ENCODE measurements around the gene VAV2. TPM values are rescaled to one million over a fixed set of nuclear protein-coding genes. Genes with fewer than 3 reads are reported as not detected.
A peak's percentile ranks its signal among the peaks of the same experiment; 100 is the strongest.

VAV2 gene
- polyA plus RNA-seq, 4 donors: 26.7 to 45.7 (median 36.2) TPM

DNA sequence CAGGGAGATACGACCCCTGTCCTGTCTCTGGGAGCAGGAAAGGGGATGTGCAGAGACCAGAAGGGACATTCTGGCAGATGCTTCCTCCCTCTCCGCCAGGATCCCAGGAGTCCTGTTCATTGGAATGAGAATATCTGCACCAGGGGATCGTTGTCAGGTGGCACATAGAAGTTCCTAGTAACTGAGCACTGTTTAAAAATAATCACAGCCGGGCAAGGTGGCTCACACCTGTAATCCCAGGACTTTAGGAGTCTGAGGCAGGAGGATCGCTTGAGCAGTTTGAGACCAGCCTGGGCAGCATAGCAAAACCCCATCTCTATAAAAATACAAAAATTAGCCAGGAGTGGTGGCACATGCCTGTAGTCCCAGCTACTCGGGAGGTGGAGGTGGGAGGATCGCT, 266.2 kb downstream of the VAV2 start:
- DNase-seq: no peak
- Histone ChIP-seq H3K36me3 (ENCODE audit: control insufficient read depth in 3 of 3, insufficient read depth in 2 of 3, low read depth in 1 of 3, low read length in 3 of 3) (no peaks in the 10 kb centered on the region), H3K27me3 (ENCODE audit: control insufficient read depth in 3 of 3, insufficient read depth in 3 of 3, low read length in 3 of 3) (peaks cover 0 to 3% (median 0%) of the 10 kb centered on the region in 3 donors), H3K4me1 (ENCODE audit: control insufficient read depth in 3 of 3, insufficient read depth in 2 of 3, low read depth in 1 of 3, low read length in 2 of 3) (no peaks in the 10 kb centered on the region), H3K4me3 (ENCODE audit: low read depth in 1 of 3, low read length in 3 of 3) (no peak overlapping the region), H3K9me3 (ENCODE audit: control insufficient read depth in 2 of 2, insufficient read depth in 1 of 2, low read depth in 1 of 2, low read length in 1 of 2) (no peaks in the 10 kb centered on the region), H3K27ac (ENCODE audit: low read depth in 1 of 3, low read length in 2 of 3) (no peak overlapping the region)
- WGBS, 3 donors: 65 to 79% (median 66%) methylated on average over 7 of the region's 7 CpGs
- FAIRE-seq: no peak

DNA sequence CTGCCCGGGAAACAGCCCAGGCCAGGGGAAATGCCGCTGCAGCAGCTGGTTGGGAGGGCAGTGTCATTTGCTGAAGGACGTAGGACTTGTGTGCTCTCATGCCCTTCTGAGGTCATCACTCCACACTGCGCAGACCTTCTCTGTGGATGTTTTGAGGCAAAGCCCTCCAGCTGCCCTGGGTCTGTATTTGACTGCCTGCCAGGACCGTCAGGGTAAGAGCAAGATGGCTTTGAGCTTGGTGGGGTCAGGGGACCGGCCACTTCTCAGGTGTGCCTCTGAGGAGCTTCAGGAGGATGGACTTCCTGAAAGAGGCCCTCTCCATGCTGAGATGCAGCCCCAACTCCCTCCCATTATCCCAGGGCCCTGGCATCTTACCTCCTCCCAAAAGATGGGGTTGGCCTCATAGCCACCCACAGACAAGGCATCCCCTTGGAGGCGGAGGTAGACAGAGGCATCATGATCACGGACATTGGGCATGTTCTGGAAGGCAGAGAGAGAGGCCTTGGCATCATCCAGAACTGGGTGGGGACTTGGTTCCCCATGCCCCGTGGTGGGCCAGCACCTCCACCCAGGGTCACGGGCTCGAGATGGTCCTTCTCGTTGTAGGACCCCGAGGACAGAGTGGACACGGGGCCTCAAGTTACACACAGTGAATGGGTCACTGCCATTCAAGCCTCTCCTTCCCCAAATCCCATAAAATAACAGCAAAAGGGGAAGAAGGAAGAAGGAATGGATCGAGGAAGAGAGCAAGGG, 273.4 kb downstream of the VAV2 start:
- Histone ChIP-seq H3K27me3 (ENCODE audit: control insufficient read depth in 3 of 3, insufficient read depth in 3 of 3, low read length in 3 of 3) (no peaks in the 10 kb centered on the region), H3K27ac (ENCODE audit: low read depth in 1 of 3, low read length in 2 of 3) (no peak overlapping the region), H3K36me3 (ENCODE audit: control insufficient read depth in 3 of 3, insufficient read depth in 2 of 3, low read depth in 1 of 3, low read length in 3 of 3) (no peaks in the 10 kb centered on the region), H3K4me3 (ENCODE audit: low read depth in 1 of 3, low read length in 3 of 3) (no peak overlapping the region), H3K9me3 (ENCODE audit: control insufficient read depth in 2 of 2, insufficient read depth in 1 of 2, low read depth in 1 of 2, low read length in 1 of 2) (peaks cover 0 to 2% of the 10 kb centered on the region in 2 donors), H3K4me1 (ENCODE audit: control insufficient read depth in 3 of 3, insufficient read depth in 2 of 3, low read depth in 1 of 3, low read length in 2 of 3) (peaks cover 0 to 30% (median 0%) of the 10 kb centered on the region in 3 donors)
- WGBS, 3 donors: 86 to 91% (median 89%) methylated on average over 15 of the region's 15 CpGs
- DNase-seq (no peak), FAIRE-seq (no peak)

DNA sequence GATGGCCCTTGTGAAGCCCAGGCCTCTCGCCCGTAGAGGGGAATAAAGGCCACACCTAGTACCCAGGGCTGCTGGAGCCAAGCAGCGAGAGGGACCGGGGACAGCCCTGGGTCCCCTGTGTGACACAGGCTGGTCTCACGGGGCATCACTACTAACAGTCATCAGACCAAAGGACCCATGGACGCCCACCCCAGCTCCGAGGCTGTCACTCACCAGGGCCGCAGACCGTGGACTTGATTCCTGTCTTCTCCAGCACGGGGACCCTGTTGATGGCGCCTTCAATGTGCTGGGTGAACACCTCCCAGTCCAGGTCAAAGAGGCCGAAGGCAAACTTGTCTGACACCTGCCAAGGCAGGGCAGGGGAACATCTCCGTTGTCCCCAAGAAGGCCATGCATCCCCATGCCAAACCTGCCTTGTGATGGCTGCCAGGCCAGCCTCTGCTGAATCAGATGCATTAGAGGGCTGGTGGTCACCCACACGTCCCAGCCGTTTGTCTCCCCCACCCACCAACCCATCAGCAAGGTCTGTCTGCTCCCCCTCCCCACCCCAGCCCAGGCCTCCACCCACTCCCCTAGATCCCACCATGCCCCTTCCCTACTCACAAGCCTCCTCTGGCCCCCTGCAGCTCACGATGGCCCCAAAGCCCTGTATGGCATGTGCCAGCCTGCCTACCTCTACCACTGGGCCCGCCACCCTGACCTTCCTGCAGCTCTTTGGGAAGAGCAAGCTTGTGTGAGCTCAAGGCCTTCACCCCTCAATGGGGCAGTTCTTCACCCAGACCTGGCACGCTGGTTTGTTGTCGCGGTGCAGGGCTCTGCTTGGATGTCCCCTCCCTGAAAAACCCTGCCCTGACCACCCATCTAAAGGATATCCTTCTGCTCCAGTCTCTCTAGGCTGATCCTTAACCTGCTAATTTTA, 274.8 kb downstream of the VAV2 start:
- H3K36me3 ChIP-seq (ENCODE audit: control insufficient read depth in 3 of 3, insufficient read depth in 2 of 3, low read depth in 1 of 3, low read length in 3 of 3): no peaks in the 10 kb centered on the region
- no peaks in the 10 kb centered on the region for H3K27me3 ChIP-seq (ENCODE audit: control insufficient read depth in 3 of 3, insufficient read depth in 3 of 3, low read length in 3 of 3)
- H3K4me1 ChIP-seq (ENCODE audit: control insufficient read depth in 3 of 3, insufficient read depth in 2 of 3, low read depth in 1 of 3, low read length in 2 of 3): peaks cover 0 to 37% (median 0%) of the 10 kb centered on the region in 3 donors
- FAIRE-seq: no peak
- no peak overlapping the region for H3K27ac ChIP-seq (ENCODE audit: low read depth in 1 of 3, low read length in 2 of 3)
- 87 to 91% (median 88%) methylated on average over 19 to 20 of the region's 20 CpGs for WGBS, 3 donors
- no peak for DNase-seq
- H3K9me3 ChIP-seq (ENCODE audit: control insufficient read depth in 2 of 2, insufficient read depth in 1 of 2, low read depth in 1 of 2, low read length in 1 of 2): peaks cover 0 to 2% of the 10 kb centered on the region in 2 donors
- H3K4me3 ChIP-seq (ENCODE audit: low read depth in 1 of 3, low read length in 3 of 3): no peak overlapping the region

DNA sequence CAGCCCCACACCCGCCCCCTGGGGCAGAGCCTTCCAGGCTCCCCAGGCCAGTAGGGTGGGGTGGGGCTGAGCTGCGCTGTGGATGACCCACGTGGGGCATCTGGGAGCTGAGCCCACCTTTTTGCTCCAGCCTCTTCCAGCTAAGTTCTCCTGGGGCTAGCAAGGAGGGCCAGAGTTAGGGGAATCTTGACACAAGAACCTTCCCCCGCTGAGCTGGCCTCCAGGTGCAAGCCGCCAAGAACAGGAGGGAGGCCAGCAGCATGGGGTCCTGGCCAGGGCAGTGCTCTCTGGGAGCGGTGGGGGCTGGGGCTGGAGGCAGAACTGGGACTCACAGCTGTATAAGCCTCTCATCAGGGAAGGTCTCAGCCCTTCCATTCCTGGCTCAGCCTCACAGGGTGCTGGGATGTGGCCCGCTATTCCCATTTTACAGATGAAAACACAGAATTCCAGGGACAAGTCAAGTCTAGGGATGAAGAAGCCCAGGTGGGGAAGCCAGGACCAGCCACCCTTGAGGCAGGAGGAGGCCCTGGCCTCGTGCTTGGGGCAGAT, 275.5 kb downstream of the VAV2 start:
- no peak overlapping the region for H3K27ac ChIP-seq (ENCODE audit: low read depth in 1 of 3, low read length in 2 of 3)
- peaks cover 0 to 2% of the 10 kb centered on the region in 2 donors for H3K9me3 ChIP-seq (ENCODE audit: control insufficient read depth in 2 of 2, insufficient read depth in 1 of 2, low read depth in 1 of 2, low read length in 1 of 2)
- H3K27me3 ChIP-seq (ENCODE audit: control insufficient read depth in 3 of 3, insufficient read depth in 3 of 3, low read length in 3 of 3): no peaks in the 10 kb centered on the region
- WGBS, 3 donors: 60 to 70% (median 69%) methylated on average over 8 of the region's 8 CpGs
- H3K4me3 ChIP-seq (ENCODE audit: low read depth in 1 of 3, low read length in 3 of 3): no peak overlapping the region
- no peak for DNase-seq
- H3K4me1 ChIP-seq (ENCODE audit: control insufficient read depth in 3 of 3, insufficient read depth in 2 of 3, low read depth in 1 of 3, low read length in 2 of 3): peaks cover 0 to 37% (median 0%) of the 10 kb centered on the region in 3 donors
- no peaks in the 10 kb centered on the region for H3K36me3 ChIP-seq (ENCODE audit: control insufficient read depth in 3 of 3, insufficient read depth in 2 of 3, low read depth in 1 of 3, low read length in 3 of 3)
- no peak for FAIRE-seq

DNA sequence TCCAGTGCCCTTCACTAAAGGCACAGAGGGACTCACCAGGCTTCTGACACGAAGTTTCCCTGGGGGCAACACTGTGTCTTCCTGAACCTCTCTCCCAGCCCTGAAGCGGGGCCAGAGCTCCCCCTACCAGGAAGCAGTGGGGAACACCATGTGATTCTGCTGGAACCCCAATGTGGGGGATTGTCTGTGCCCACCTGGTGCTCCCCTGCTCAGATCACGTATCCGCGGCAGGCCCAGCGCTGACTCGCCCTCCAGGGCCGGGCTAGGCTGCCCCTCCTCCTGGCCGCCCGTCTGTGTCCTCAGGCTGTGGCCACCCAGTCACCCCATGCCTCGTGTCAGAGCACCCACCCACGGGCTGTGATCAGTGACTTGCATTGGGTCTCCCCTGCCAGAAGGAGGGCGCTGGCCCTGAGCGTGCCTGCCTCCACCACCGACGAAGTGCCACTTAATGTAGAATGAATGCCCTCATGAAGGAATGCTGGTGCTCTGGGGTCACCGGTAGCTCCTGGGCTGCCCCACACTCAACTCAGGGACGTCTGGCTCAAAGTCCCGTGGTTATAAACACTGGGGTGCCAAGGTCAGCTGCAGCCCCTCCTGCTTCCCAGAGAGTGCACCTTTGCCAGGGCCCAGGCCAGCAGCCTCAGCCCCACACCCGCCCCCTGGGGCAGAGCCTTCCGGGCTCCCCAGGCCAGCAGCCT, 276.1 kb downstream of the VAV2 start:
- no peaks in the 10 kb centered on the region for H3K36me3 ChIP-seq (ENCODE audit: control insufficient read depth in 3 of 3, insufficient read depth in 2 of 3, low read depth in 1 of 3, low read length in 3 of 3)
- peaks cover 0 to 37% (median 0%) of the 10 kb centered on the region in 3 donors for H3K4me1 ChIP-seq (ENCODE audit: control insufficient read depth in 3 of 3, insufficient read depth in 2 of 3, low read depth in 1 of 3, low read length in 2 of 3)
- WGBS, 3 donors: 41 to 61% (median 60%) methylated on average over 20 to 21 of the region's 21 CpGs
- DNase-seq (peak in 1 of 2 donors; percentile 45), FAIRE-seq (no peak)
- H3K27ac ChIP-seq (ENCODE audit: low read depth in 1 of 3, low read length in 2 of 3): peak overlapping the region in 2 of 3 donors; percentile 48 to 72
- no peak overlapping the region for H3K4me3 ChIP-seq (ENCODE audit: low read depth in 1 of 3, low read length in 3 of 3)
- H3K27me3 ChIP-seq (ENCODE audit: control insufficient read depth in 3 of 3, insufficient read depth in 3 of 3, low read length in 3 of 3): no peaks in the 10 kb centered on the region
- H3K9me3 ChIP-seq (ENCODE audit: control insufficient read depth in 2 of 2, insufficient read depth in 1 of 2, low read depth in 1 of 2, low read length in 1 of 2): peaks cover 0 to 2% of the 10 kb centered on the region in 2 donors

DNA sequence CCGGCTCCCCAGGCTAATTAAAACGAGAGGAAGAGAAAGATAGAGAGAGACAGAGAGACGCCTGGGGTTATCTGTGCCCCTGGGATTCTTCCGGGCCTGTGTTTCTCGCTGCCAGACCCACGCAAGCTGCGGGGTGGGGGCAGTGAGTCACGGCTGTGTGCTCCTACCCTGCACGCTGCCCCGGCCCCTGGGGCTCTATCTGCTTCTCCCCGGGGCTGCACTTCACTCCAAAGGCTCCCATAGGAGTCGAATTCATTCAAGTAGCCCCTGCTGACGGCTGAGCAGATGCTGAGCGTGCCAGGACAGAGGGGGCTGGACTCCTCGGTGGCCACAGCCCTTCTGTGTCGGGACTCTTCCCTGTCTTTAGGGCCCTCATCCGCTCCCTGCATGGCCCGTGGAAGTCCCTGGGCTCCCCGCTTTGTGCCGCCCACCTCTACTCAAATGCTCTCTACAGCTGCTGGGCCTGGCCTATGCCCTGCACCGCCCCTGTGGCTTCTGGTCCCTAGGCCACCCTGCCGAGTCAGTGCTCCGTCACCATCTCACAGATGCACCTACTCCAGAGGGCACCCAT, 276.7 kb downstream of the VAV2 start:
- H3K27me3 ChIP-seq (ENCODE audit: control insufficient read depth in 3 of 3, insufficient read depth in 3 of 3, low read length in 3 of 3): no peaks in the 10 kb centered on the region
- no peak for DNase-seq
- peaks cover 0 to 37% (median 0%) of the 10 kb centered on the region in 3 donors for H3K4me1 ChIP-seq (ENCODE audit: control insufficient read depth in 3 of 3, insufficient read depth in 2 of 3, low read depth in 1 of 3, low read length in 2 of 3)
- no peaks in the 10 kb centered on the region for H3K36me3 ChIP-seq (ENCODE audit: control insufficient read depth in 3 of 3, insufficient read depth in 2 of 3, low read depth in 1 of 3, low read length in 3 of 3)
- 50 to 63% (median 54%) methylated on average over 23 of the region's 23 CpGs for WGBS, 3 donors
- H3K9me3 ChIP-seq (ENCODE audit: control insufficient read depth in 2 of 2, insufficient read depth in 1 of 2, low read depth in 1 of 2, low read length in 1 of 2): no peaks in the 10 kb centered on the region
- peak overlapping the region in 2 of 3 donors; percentile 48 to 72 for H3K27ac ChIP-seq (ENCODE audit: low read depth in 1 of 3, low read length in 2 of 3)
- no peak overlapping the region for H3K4me3 ChIP-seq (ENCODE audit: low read depth in 1 of 3, low read length in 3 of 3)
- FAIRE-seq: no peak

DNA sequence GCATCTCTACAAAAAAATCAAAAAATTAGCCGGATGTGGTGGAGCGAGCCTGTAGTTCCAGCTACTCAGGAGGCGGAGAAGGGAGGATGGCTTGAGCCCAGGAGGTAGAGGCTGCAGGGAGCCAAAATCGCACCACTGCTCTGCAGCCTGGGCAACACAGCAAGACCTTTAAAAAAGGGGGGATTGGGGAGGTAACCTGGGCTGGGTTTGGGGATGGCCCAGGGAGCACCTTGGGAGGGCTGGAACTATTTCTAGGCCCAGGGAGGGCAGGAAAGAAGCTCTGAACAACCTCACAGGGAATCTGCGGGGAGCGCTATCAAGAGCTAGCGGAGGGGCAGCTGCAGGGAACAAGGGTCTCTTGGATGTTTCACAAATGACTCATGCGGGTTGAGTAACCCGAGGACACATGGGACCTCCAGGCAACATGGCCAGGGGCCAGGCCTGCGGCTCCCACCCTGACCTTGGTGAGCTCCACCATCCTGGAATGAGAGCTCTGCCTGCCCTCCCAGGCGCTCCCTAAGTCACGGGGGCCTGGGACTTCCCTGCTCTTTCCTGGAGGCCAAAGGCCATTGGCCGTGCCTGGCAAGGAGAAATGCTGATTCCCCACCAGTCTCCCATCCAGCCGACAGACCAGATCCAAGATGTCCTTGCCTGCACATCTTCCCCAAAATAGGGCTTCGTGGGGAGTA, 277.4 kb downstream of the VAV2 start:
- no peaks in the 10 kb centered on the region for H3K9me3 ChIP-seq (ENCODE audit: control insufficient read depth in 2 of 2, insufficient read depth in 1 of 2, low read depth in 1 of 2, low read length in 1 of 2)
- 48 to 68% (median 54%) methylated on average over 15 of the region's 15 CpGs for WGBS, 3 donors
- FAIRE-seq (no peak), DNase-seq (peak in 1 of 2 donors; percentile 83)
- H3K27ac ChIP-seq (ENCODE audit: low read depth in 1 of 3, low read length in 2 of 3): peak overlapping the region in 2 of 3 donors; percentile 48 to 72
- no peaks in the 10 kb centered on the region for H3K27me3 ChIP-seq (ENCODE audit: control insufficient read depth in 3 of 3, insufficient read depth in 3 of 3, low read length in 3 of 3)
- no peak overlapping the region for H3K4me3 ChIP-seq (ENCODE audit: low read depth in 1 of 3, low read length in 3 of 3)
- peaks cover 0 to 37% (median 0%) of the 10 kb centered on the region in 3 donors for H3K4me1 ChIP-seq (ENCODE audit: control insufficient read depth in 3 of 3, insufficient read depth in 2 of 3, low read depth in 1 of 3, low read length in 2 of 3)
- H3K36me3 ChIP-seq (ENCODE audit: control insufficient read depth in 3 of 3, insufficient read depth in 2 of 3, low read depth in 1 of 3, low read length in 3 of 3): no peaks in the 10 kb centered on the region

Measured in small intestine (tissue), 7 donors.